NCI-H774 (cell line): ENCODE measurements around the gene TMEM179B.

Experiments
- DNase-seq: peaks from one replicate; lab custom pipeline; 2025; lab: John Stamatoyannopoulos, UW

TMEM179B gene

GRCh38 chr11:62832336-62833234, 45.4 kb downstream of the TMEM179B start, which contains the start of gene TEX54:
TEX54 (minus strand) TSS chr11:62832841.
- DNase-seq: no peak

- DNase-seq: no peak
These were observed 48.1 kb downstream of the TMEM179B start for GRCh38 chr11:62835336-62835735.

- peak; percentile 95 for DNase-seq
These were observed 52.1 kb downstream of the TMEM179B start, which contains the start of gene WDR74 for GRCh38 chr11:62839050-62839945. WDR74 (minus strand) TSS chr11:62839590; CDS start chr11:62839570, 20 bp downstream.
